ENCODE results near the gene ZKSCAN4. TPM values are rescaled to one million over a fixed set of nuclear protein-coding genes. Genes with fewer than 3 reads are reported as not detected.

ZKSCAN4 gene
- total and polyA plus RNA-seq, 5 donors from 2014 or later = 2.1 to 6.3 (median 2.6) TPM

GRCh38 chr6:28280595-28281287 lies 28.7 kb upstream of the ZKSCAN4 start:
- Histone ChIP-seq H3K9me3 (ENCODE audit: control insufficient read depth in 2 of 2, low read length in 2 of 2) (no peaks in the 10 kb centered on the region), H3K4me1 (ENCODE audit: control insufficient read depth, insufficient read depth, low read length, poor library complexity, severe bottlenecking) (peaks cover 11% of the 10 kb centered on the region)
- no peak for ATAC-seq (ENCODE audit: low read depth in 2 of 2)

GRCh38 chr6:28277746-28278145 lies 25.7 kb upstream of the ZKSCAN4 start:
- no peak for ATAC-seq (ENCODE audit: low read depth in 2 of 2)
- no peak overlapping the region for H3K27ac Mint-ChIP-seq
- H3K4me3 Mint-ChIP-seq = no peak overlapping the region
- Histone ChIP-seq H3K36me3 (ENCODE audit: control insufficient read depth, insufficient read depth, low read length) (peaks cover 43% of the 10 kb centered on the region), H3K27me3 (ENCODE audit: control insufficient read depth, insufficient read depth, low read length) (peaks cover 9% of the 10 kb centered on the region), H3K4me1 (ENCODE audit: control insufficient read depth, insufficient read depth, low read length, poor library complexity, severe bottlenecking) (peaks cover 11% of the 10 kb centered on the region), H3K4me3 (ENCODE audit: low read depth, low read length) (no peak overlapping the region), H3K27ac (ENCODE audit: insufficient read depth, low read length, poor library complexity, severe bottlenecking) (no peak overlapping the region), H3K9me3 (ENCODE audit: control insufficient read depth in 2 of 2, low read length in 2 of 2) (no peaks in the 10 kb centered on the region)
- peaks cover 0 to 13% (median 0%) of the 10 kb centered on the region in 7 donors for H3K9me3 Mint-ChIP-seq
- DNase-seq = no peak
- H3K36me3 Mint-ChIP-seq = peaks cover 28% of the 10 kb centered on the region
- H3K4me1 Mint-ChIP-seq = peaks cover 9 to 17% (median 12%) of the 10 kb centered on the region in 4 donors
- peaks cover 19% of the 10 kb centered on the region for H3K27me3 Mint-ChIP-seq

More at GRCh38 chr6:28280595-28281287, 28.7 kb upstream of the ZKSCAN4 start:
- Mint-ChIP-seq H3K27ac (no peak overlapping the region), H3K36me3 (peaks cover 11% of the 10 kb centered on the region), H3K4me1 (peaks cover 0 to 11% (median 10%) of the 10 kb centered on the region in 4 donors), H3K27me3 (peaks cover 25% of the 10 kb centered on the region), H3K4me3 (peak overlapping the region in 3 of 4 donors; percentile 56 to 80 (median 61)), H3K9me3 (peaks cover 0 to 13% (median 0%) of the 10 kb centered on the region in 7 donors)
- Histone ChIP-seq H3K27me3 (ENCODE audit: control insufficient read depth, insufficient read depth, low read length) (peaks cover 11% of the 10 kb centered on the region), H3K4me3 (ENCODE audit: low read depth, low read length) (no peak overlapping the region), H3K36me3 (ENCODE audit: control insufficient read depth, insufficient read depth, low read length) (peaks cover 13% of the 10 kb centered on the region), H3K27ac (ENCODE audit: insufficient read depth, low read length, poor library complexity, severe bottlenecking) (no peak overlapping the region)
- no peak for DNase-seq

GRCh38 chr6:28274888-28275287 lies 22.8 kb upstream of the ZKSCAN4 start:
- no peaks in the 10 kb centered on the region for H3K27me3 ChIP-seq (ENCODE audit: control insufficient read depth, insufficient read depth, low read length)
- H3K27me3 Mint-ChIP-seq = peaks cover 2% of the 10 kb centered on the region
- H3K36me3 ChIP-seq (ENCODE audit: control insufficient read depth, insufficient read depth, low read length) = peaks cover 58% of the 10 kb centered on the region
- ATAC-seq (ENCODE audit: low read depth in 2 of 2) = no peak
- H3K27ac ChIP-seq (ENCODE audit: insufficient read depth, low read length, poor library complexity, severe bottlenecking) = no peak overlapping the region
- H3K4me1 Mint-ChIP-seq = peaks cover 6 to 18% (median 13%) of the 10 kb centered on the region in 4 donors
- H3K9me3 ChIP-seq (ENCODE audit: control insufficient read depth in 2 of 2, low read length in 2 of 2) = no peaks in the 10 kb centered on the region
- H3K4me3 Mint-ChIP-seq = no peak overlapping the region
- H3K4me3 ChIP-seq (ENCODE audit: low read depth, low read length) = no peak overlapping the region
- no peak overlapping the region for H3K27ac Mint-ChIP-seq
- H3K9me3 Mint-ChIP-seq = peaks cover 0 to 3% (median 0%) of the 10 kb centered on the region in 7 donors
- DNase-seq = no peak
- peaks cover 42% of the 10 kb centered on the region for H3K36me3 Mint-ChIP-seq
- no peaks in the 10 kb centered on the region for H3K4me1 ChIP-seq (ENCODE audit: control insufficient read depth, insufficient read depth, low read length, poor library complexity, severe bottlenecking)

- peaks cover 0 to 24% (median 15%) of the 10 kb centered on the region in 4 donors for H3K4me1 Mint-ChIP-seq
- Histone ChIP-seq H3K27ac (ENCODE audit: insufficient read depth, low read length, poor library complexity, severe bottlenecking) (no peak overlapping the region), H3K4me1 (ENCODE audit: control insufficient read depth, insufficient read depth, low read length, poor library complexity, severe bottlenecking) (peaks cover 9% of the 10 kb centered on the region), H3K36me3 (ENCODE audit: control insufficient read depth, insufficient read depth, low read length) (peaks cover 33% of the 10 kb centered on the region), H3K4me3 (ENCODE audit: low read depth, low read length) (no peak overlapping the region), H3K9me3 (ENCODE audit: control insufficient read depth in 2 of 2, low read length in 2 of 2) (no peaks in the 10 kb centered on the region), H3K27me3 (ENCODE audit: control insufficient read depth, insufficient read depth, low read length) (no peaks in the 10 kb centered on the region)
- no peaks in the 10 kb centered on the region for H3K9me3 Mint-ChIP-seq
- H3K27me3 Mint-ChIP-seq = no peaks in the 10 kb centered on the region
- no peak overlapping the region for H3K4me3 Mint-ChIP-seq
- no peak for ATAC-seq (ENCODE audit: low read depth in 2 of 2)
- peaks cover 22% of the 10 kb centered on the region for H3K36me3 Mint-ChIP-seq
- no peak overlapping the region for H3K27ac Mint-ChIP-seq
- no peak for DNase-seq
These were observed 17.4 kb upstream of the ZKSCAN4 start for GRCh38 chr6:28269492-28269891.

- Mint-ChIP-seq H3K4me1 (peaks cover 0 to 30% (median 15%) of the 10 kb centered on the region in 4 donors), H3K27me3 (peaks cover 4% of the 10 kb centered on the region), H3K4me3 (no peak overlapping the region), H3K9me3 (no peaks in the 10 kb centered on the region), H3K27ac (no peak overlapping the region), H3K36me3 (peaks cover 13% of the 10 kb centered on the region)
- Histone ChIP-seq H3K9me3 (ENCODE audit: control insufficient read depth in 2 of 2, low read length in 2 of 2) (no peaks in the 10 kb centered on the region), H3K27ac (ENCODE audit: insufficient read depth, low read length, poor library complexity, severe bottlenecking) (peak overlapping the region; percentile 64), H3K4me1 (ENCODE audit: control insufficient read depth, insufficient read depth, low read length, poor library complexity, severe bottlenecking) (peaks cover 12% of the 10 kb centered on the region), H3K36me3 (ENCODE audit: control insufficient read depth, insufficient read depth, low read length) (peaks cover 15% of the 10 kb centered on the region), H3K4me3 (ENCODE audit: low read depth, low read length) (peak overlapping the region; percentile 93), H3K27me3 (ENCODE audit: control insufficient read depth, insufficient read depth, low read length) (no peaks in the 10 kb centered on the region)
- no peak for DNase-seq
- no peak for ATAC-seq (ENCODE audit: low read depth in 2 of 2)
These were observed 15.6 kb upstream of the ZKSCAN4 start for GRCh38 chr6:28267695-28268059.

GRCh38 chr6:28266962-28267694 lies 15.1 kb upstream of the ZKSCAN4 start, which contains the start of gene ZSCAN26:
ZSCAN26 (plus strand) TSS chr6:28267143; CDS start chr6:28271920, 4,777 bp downstream.
- Histone ChIP-seq H3K9me3 (ENCODE audit: control insufficient read depth in 2 of 2, low read length in 2 of 2) (no peaks in the 10 kb centered on the region), H3K4me1 (ENCODE audit: control insufficient read depth, insufficient read depth, low read length, poor library complexity, severe bottlenecking) (peaks cover 12% of the 10 kb centered on the region), H3K27me3 (ENCODE audit: control insufficient read depth, insufficient read depth, low read length) (no peaks in the 10 kb centered on the region), H3K4me3 (ENCODE audit: low read depth, low read length) (peak within 1 kb of the TSS; percentile 93), H3K27ac (ENCODE audit: insufficient read depth, low read length, poor library complexity, severe bottlenecking) (peak within 1 kb of the TSS; percentile 64), H3K36me3 (ENCODE audit: control insufficient read depth, insufficient read depth, low read length) (peaks cover 9% of the 10 kb centered on the region)
- DNase-seq (peak; percentile 58 to 95 (median 90)), ATAC-seq (ENCODE audit: low read depth in 2 of 2) (peak; percentile 92 to 95)
- Mint-ChIP-seq H3K9me3 (no peaks in the 10 kb centered on the region), H3K4me1 (peaks cover 0 to 30% (median 15%) of the 10 kb centered on the region in 4 donors), H3K27me3 (peaks cover 10% of the 10 kb centered on the region), H3K27ac (no peak within 1 kb of the TSS), H3K4me3 (no peak within 1 kb of the TSS), H3K36me3 (peaks cover 8% of the 10 kb centered on the region)

- H3K36me3 Mint-ChIP-seq = peaks cover 5% of the 10 kb centered on the region
- no peak overlapping the region for H3K4me3 Mint-ChIP-seq
- Histone ChIP-seq H3K4me3 (ENCODE audit: low read depth, low read length) (peak overlapping the region; percentile 93), H3K4me1 (ENCODE audit: control insufficient read depth, insufficient read depth, low read length, poor library complexity, severe bottlenecking) (peaks cover 12% of the 10 kb centered on the region), H3K27ac (ENCODE audit: insufficient read depth, low read length, poor library complexity, severe bottlenecking) (peak overlapping the region; percentile 64), H3K9me3 (ENCODE audit: control insufficient read depth in 2 of 2, low read length in 2 of 2) (no peaks in the 10 kb centered on the region), H3K27me3 (ENCODE audit: control insufficient read depth, insufficient read depth, low read length) (no peaks in the 10 kb centered on the region), H3K36me3 (ENCODE audit: control insufficient read depth, insufficient read depth, low read length) (peaks cover 3% of the 10 kb centered on the region)
- H3K27ac Mint-ChIP-seq = no peak overlapping the region
- DNase-seq (no peak), ATAC-seq (ENCODE audit: low read depth in 2 of 2) (no peak)
- H3K9me3 Mint-ChIP-seq = no peaks in the 10 kb centered on the region
- peaks cover 0 to 30% (median 15%) of the 10 kb centered on the region in 4 donors for H3K4me1 Mint-ChIP-seq
- peaks cover 10% of the 10 kb centered on the region for H3K27me3 Mint-ChIP-seq
These were observed 14.5 kb upstream of the ZKSCAN4 start for GRCh38 chr6:28266563-28266961.
